Umbilical cord (tissue), 2 donors: Measurements from ENCODE around the gene C9orf50. TPM values are rescaled to one million over a fixed set of nuclear protein-coding genes. Genes with fewer than 3 reads are reported as not detected.
"Not testable (repeated sequence)": the region's sequence is repeated elsewhere in the genome, so short reads cannot be mapped to it uniquely, and the experiment has no call there.

Experiments used
- DNase-seq: peaks from one replicate; pipeline ENCODE4 v3.0.0-alpha.2; 2015; ENCODE audit warnings: low spot score
- total RNA-seq: library from RNA; depleted of rRNA; stranded (reverse); fragments of >200 nt; gene quantifications from one replicate; pipeline ENCODE4 v1.2.3, GENCODE V29; 2014; ENCODE audit warnings: low replicate concordance; ENCODE audit not compliant: insufficient read depth

The C9orf50 gene
- total RNA-seq: 1.2 TPM

GRCh38 chr9:129620669-129621295 is at the start of gene C9orf50:
Gene C9orf50 (minus strand): TSS chr9:129621101. CDS start chr9:129620574, 527 bp downstream.
- DNase-seq: no peak

GRCh38 chr9:129669946-129670345 is 49.0 kb upstream of the C9orf50 start:
- no peak for DNase-seq

GRCh38 chr9:129669141-129669718 is 48.3 kb upstream of the C9orf50 start:
- DNase-seq: no peak

- no peak for DNase-seq
Observed at GRCh38 chr9:129667850-129668249, 46.9 kb upstream of the C9orf50 start.

GRCh38 chr9:129667378-129667777 is 46.5 kb upstream of the C9orf50 start:
- DNase-seq: no peak

GRCh38 chr9:129666575-129666974 is 45.7 kb upstream of the C9orf50 start:
- no peak for DNase-seq

- DNase-seq: no peak
Observed at GRCh38 chr9:129665814-129666520, 45.1 kb upstream of the C9orf50 start.

GRCh38 chr9:129665389-129665775 is 44.5 kb upstream of the C9orf50 start, which contains the start of gene PRRX2:
Gene PRRX2 (plus strand): TSS chr9:129665647. CDS start chr9:129665868, 221 bp downstream.
- peak; percentile 74 for DNase-seq

GRCh38 chr9:129664746-129665388 is 44.0 kb upstream of the C9orf50 start:
- DNase-seq: no peak

- DNase-seq: not testable (repeated sequence)
Observed at GRCh38 chr9:129662239-129662638, 41.3 kb upstream of the C9orf50 start.

- DNase-seq: no peak
Observed at GRCh38 chr9:129661029-129661428, 40.1 kb upstream of the C9orf50 start.

GRCh38 chr9:129656795-129657390 is 36.0 kb upstream of the C9orf50 start:
- DNase-seq: no peak

GRCh38 chr9:129655696-129656095 is 34.8 kb upstream of the C9orf50 start:
- DNase-seq: no peak

GRCh38 chr9:129655154-129655553 is 34.3 kb upstream of the C9orf50 start:
- DNase-seq: no peak

GRCh38 chr9:129654554-129655040 is 33.7 kb upstream of the C9orf50 start:
- DNase-seq: no peak

- no peak for DNase-seq
Observed at GRCh38 chr9:129653823-129654553, 33.1 kb upstream of the C9orf50 start.

- DNase-seq: no peak
Observed at GRCh38 chr9:129650680-129651235, 29.9 kb upstream of the C9orf50 start.

- DNase-seq: no peak
Observed at GRCh38 chr9:129649726-129650679, 29.1 kb upstream of the C9orf50 start.

- no peak for DNase-seq
Observed at GRCh38 chr9:129648764-129649115, 27.8 kb upstream of the C9orf50 start.
